Upper lobe of right lung (tissue), 1 donor: ENCODE data around the gene PPY. TPM values are rescaled to one million over a fixed set of nuclear protein-coding genes. Genes with fewer than 3 reads are reported as not detected.
"Not testable (repeated sequence)": the region's sequence is repeated elsewhere in the genome, so short reads cannot be mapped to it uniquely, and the experiment has no call there.

ENCODE experiments used
- ATAC-seq: fragments of 200-7000 bp; cut with Tn5 transposase; one replicate; pipeline ENCODE4 v1.9.1; 2020; ENCODE audit warnings: mild to moderate bottlenecking, moderate library complexity
- DNase-seq: peaks from one replicate; pipeline ENCODE4 v3.0.0-alpha.2; 2020
- H3K27ac ChIP-seq: fragments of 200-600 bp; one replicate; pipeline ENCODE4 v1.8.0; 2022
- H3K27me3 ChIP-seq: fragments of 200-600 bp; one replicate; pipeline ENCODE4 v1.8.0; 2022; ENCODE audit warnings: mild to moderate bottlenecking
- H3K36me3 ChIP-seq: fragments of 200-600 bp; one replicate; pipeline ENCODE4 v1.8.0; 2022
- H3K4me1 ChIP-seq: fragments of 200-600 bp; one replicate; pipeline ENCODE4 v1.8.0; 2022
- H3K4me3 ChIP-seq: fragments of 200-600 bp; one replicate; pipeline ENCODE4 v1.8.0; 2022; ENCODE audit warnings: mild to moderate bottlenecking
- H3K9me3 ChIP-seq: fragments of 200-600 bp; one replicate; pipeline ENCODE4 v1.8.0; 2022
- intact Hi-C: fragments of 100-400 bp; cut with DNase I; formaldehyde crosslinking; loops from one replicate; pipeline ENCODE4 v1.11.0; 2022
- total RNA-seq: library from RNA; stranded (reverse); fragmentation: NEBNext Ultra II Directional; extraction: Animal tissue kit (Norgen Biotek cat#: 25700); gene quantifications from one replicate; pipeline ENCODE4 v1.2.1, GENCODE V29; 2021
- TF ChIP-seq, protein P1 (sequence below): fragments of 200-600 bp; IDR thresholded peaks from one replicate; pipeline ENCODE4 v1.8.0; 2022; ENCODE audit warnings: antibody characterized with exemption
- donor health status: DM: no; HTN: yes; CAD: no; lungs with severe emphysema.

PPY gene
- total RNA-seq, 1 donor from 2014 or later: not detected

DNA sequence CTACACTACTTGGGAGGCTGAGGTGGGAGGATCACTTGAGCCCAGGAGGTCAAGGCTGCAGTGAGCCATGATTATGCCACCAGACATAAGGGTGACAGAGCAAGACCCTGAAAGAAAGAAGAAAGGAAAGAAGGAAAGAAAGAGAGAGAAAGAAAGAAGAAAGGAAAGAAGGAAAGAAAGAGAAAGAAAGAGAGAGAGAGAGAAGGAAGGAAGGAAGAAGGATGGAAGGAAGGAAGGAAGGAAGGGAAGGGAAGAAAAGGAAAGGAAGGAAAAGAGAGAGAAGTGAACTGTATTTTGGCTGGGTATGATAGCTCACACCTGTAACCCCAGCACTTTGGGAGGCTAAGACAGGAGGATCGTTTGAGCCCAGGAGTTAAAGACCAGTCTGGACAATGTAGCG is 35.8 kb upstream of the PPY start:
- Histone ChIP-seq H3K27me3 (peaks cover 33% of the 10 kb centered on the region), H3K9me3 (no peaks in the 10 kb centered on the region), H3K27ac (no peak overlapping the region), H3K4me3 (no peak overlapping the region), H3K4me1 (no peaks in the 10 kb centered on the region), H3K36me3 (no peaks in the 10 kb centered on the region)
- DNase-seq (no peak), ATAC-seq (no peak)
- TF ChIP-seq, protein P1, sequence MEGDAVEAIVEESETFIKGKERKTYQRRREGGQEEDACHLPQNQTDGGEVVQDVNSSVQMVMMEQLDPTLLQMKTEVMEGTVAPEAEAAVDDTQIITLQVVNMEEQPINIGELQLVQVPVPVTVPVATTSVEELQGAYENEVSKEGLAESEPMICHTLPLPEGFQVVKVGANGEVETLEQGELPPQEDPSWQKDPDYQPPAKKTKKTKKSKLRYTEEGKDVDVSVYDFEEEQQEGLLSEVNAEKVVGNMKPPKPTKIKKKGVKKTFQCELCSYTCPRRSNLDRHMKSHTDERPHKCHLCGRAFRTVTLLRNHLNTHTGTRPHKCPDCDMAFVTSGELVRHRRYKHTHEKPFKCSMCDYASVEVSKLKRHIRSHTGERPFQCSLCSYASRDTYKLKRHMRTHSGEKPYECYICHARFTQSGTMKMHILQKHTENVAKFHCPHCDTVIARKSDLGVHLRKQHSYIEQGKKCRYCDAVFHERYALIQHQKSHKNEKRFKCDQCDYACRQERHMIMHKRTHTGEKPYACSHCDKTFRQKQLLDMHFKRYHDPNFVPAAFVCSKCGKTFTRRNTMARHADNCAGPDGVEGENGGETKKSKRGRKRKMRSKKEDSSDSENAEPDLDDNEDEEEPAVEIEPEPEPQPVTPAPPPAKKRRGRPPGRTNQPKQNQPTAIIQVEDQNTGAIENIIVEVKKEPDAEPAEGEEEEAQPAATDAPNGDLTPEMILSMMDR: no peak
- intact Hi-C loops: no loop called here

DNA sequence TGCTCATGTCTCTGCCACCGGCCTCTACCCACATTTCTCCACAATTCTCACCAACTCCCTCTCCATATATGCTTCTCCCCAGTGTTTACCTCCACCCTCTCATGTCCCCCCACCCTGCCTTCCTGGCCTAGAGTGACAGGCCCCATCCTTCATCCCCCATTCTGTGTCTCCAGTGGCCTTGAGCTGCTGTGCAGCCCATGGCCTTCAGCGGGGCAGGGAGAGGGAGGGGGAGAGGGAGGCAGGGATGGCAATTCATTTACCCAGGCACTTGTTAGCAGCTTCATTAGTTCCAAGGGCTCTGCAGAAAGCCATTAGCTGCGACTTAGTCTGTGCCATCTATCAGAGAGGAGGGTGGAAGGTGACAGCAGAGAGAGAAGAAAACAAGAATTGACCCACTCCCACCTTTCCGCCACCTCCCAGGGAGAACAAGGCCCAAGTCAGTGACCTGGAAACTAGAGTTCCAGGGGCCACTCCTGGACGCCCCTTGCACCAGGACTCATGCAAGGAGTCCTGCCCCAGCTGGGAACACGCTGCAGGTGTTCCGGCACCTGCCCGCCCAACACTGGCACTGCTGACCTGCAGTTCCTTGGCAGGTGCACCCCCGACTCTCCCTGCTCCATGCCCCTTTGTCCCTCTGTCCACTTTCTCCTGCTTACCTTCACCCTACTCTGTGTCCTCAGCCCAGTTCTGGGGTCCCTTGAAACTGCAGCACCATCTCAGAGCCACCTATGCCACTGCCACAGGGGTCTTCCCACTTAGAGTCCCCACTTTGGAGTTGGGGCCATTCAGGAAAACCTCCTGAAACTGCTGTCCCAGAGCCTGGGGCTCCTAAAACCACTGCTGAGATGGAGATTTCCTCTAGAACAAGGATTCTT is 34.9 kb upstream of the PPY start:
- Histone ChIP-seq H3K9me3 (no peaks in the 10 kb centered on the region), H3K4me1 (no peaks in the 10 kb centered on the region), H3K36me3 (no peaks in the 10 kb centered on the region), H3K4me3 (no peak overlapping the region), H3K27ac (no peak overlapping the region), H3K27me3 (peaks cover 24% of the 10 kb centered on the region)
- DNase-seq (no peak), ATAC-seq (no peak)
- TF ChIP-seq, protein P1: no peak
- intact Hi-C loops: no loop called here

DNA sequence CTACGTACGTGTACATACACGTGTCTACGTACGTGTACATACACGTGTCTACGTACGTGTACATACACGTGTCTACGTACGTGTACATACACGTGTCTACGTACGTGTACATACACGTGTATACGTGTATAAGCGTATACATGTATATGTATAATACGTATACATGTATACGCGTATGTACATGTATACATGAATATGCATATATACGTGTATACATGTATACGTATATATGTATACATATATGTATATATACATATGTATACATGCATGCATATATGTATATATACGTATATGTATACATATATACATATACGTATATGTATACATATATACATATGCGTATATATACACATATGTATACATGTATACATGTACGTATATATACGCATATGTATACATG is 33.6 kb upstream of the PPY start:
- ATAC-seq: no peak
- intact Hi-C loops: no loop called here
- no peaks in the 10 kb centered on the region for H3K36me3 ChIP-seq
- H3K27me3 ChIP-seq: peaks cover 16% of the 10 kb centered on the region
- H3K9me3 ChIP-seq: no peaks in the 10 kb centered on the region
- no peak overlapping the region for H3K27ac ChIP-seq
- TF ChIP-seq, protein P1: no peak
- no peak for DNase-seq
- H3K4me1 ChIP-seq: no peaks in the 10 kb centered on the region
- no peak overlapping the region for H3K4me3 ChIP-seq

- Histone ChIP-seq H3K4me1 (no peaks in the 10 kb centered on the region), H3K9me3 (no peaks in the 10 kb centered on the region), H3K36me3 (no peaks in the 10 kb centered on the region), H3K27me3 (peaks cover 16% of the 10 kb centered on the region), H3K27ac (no peak overlapping the region), H3K4me3 (no peak overlapping the region)
- TF ChIP-seq, protein P1: no peak
- DNase-seq (no peak), ATAC-seq (no peak)
- intact Hi-C loops: no loop called here
Measured at GRCh38 chr17:43974382-43975266, 32.3 kb upstream of the PPY start.

DNA sequence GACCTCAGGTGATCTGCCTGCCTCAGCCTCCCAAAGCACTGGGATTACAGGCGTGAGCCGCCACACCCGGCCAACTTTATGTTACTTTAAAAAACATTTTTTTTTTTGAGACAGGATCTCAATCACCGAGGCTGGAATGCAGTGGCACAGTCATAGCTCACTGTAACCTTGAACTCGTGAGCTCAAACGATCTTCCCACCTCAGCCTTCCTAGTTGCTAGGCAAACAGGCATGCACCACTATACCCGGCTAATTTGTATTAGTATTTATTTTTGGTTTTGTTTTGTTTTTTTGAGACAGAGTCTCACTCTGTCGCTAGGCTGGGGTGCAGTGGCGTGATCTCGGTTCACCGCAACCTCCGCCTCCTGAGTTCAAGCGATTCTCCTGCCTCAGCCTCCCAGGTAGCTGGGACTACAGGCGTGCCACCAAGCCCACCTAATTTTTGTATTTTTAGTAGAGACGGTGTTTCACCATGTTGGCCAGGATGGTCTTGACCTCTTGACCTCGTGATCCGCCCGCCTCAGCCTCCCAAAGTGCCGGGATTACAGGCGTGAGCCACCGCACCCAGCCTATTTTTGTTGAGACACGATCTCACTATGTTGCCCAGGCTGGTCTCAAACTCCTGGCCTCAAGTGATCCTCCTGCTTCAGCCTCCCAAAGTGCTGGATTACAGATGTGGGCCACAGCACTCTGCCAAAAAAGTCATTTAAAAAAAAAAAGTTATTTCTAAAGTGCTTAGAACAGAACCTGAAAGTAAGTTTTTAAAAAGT is 30.4 kb upstream of the PPY start:
- intact Hi-C loops, H3K4me3 ChIP-seq, H3K4me1 ChIP-seq, DNase-seq, H3K36me3 ChIP-seq, ATAC-seq, H3K27ac ChIP-seq, H3K9me3 ChIP-seq: not testable (repeated sequence)
- H3K27me3 ChIP-seq: peaks cover 10% of the 10 kb centered on the region

DNA sequence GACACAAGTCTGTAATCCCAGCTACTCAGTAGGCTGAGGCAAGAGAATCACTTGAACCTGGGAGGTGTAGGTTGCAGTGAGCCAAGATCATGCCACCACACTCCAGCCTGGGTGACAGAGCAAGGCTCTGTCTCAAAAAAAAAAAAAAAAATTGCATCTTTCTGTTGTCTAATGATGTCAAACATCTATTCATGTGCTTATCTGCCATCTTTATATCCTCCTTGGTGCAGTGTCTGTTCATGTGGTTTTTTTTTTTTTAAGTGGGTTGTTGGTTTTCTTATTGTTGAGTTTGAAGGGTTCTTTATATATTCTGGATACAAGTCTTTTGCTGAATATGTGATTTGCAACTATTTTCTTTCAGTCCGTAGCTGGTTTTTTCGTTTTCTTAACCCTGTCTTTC is 29.2 kb upstream of the PPY start:
- H3K27ac ChIP-seq, H3K36me3 ChIP-seq, H3K27me3 ChIP-seq, H3K4me1 ChIP-seq, DNase-seq, H3K9me3 ChIP-seq, ATAC-seq, intact Hi-C loops, H3K4me3 ChIP-seq: not testable (repeated sequence)
